Left lung (tissue), 10 donors: Measurements from ENCODE around the gene ATRN. TPM values are rescaled to one million over a fixed set of nuclear protein-coding genes. Genes with fewer than 3 reads are reported as not detected.
"Not testable (repeated sequence)": the region's sequence is repeated elsewhere in the genome, so short reads cannot be mapped to it uniquely, and the experiment has no call there.

Experiments
- ATAC-seq: fragments of 200-7000 bp; cut with Tn5 transposase; one replicate; pipeline ENCODE4 v1.9.1; 2020; ENCODE audit warnings: moderate library complexity
- DNase-seq, 4 donors: peaks; one replicate each; pipeline ENCODE4 v3.0.0-alpha.2; 2013 to 2020
- H3K27ac ChIP-seq, 2 donors: fragments of 200-600 bp; sonication (generic) in 1 of 2; one replicate each; pipeline versions ENCODE4 v1.5.0 to v1.8.0; 2020 to 2021
- H3K27me3 ChIP-seq, 2 donors: fragments of 200-600 bp; sonication (generic) in 1 of 2; one replicate each; pipeline versions ENCODE4 v1.5.0 to v1.8.0; 2020 to 2021
- H3K36me3 ChIP-seq, 2 donors: fragments of 200-600 bp; sonication (generic) in 1 of 2; one replicate each; pipeline versions ENCODE4 v1.5.0 to v1.8.0; 2020 to 2021
- H3K4me1 ChIP-seq, 2 donors: fragments of 200-600 bp; one replicate each; pipeline ENCODE4 v1.8.0; 2021
- H3K4me3 ChIP-seq, 2 donors: fragments of 200-600 bp; sonication (generic) in 1 of 2; one replicate each; pipeline versions ENCODE4 v1.5.0 to v1.8.0; 2020 to 2021; ENCODE audit warnings: mild to moderate bottlenecking in 1 of 2
- H3K9me3 ChIP-seq, 2 donors: fragments of 200-600 bp; sonication (generic) in 1 of 2; one replicate each; pipeline versions ENCODE4 v1.5.0 to v1.8.0; 2020 to 2021
- intact Hi-C, 2 donors: fragments of 100-400 bp; cut with DNase I; formaldehyde crosslinking; loops; one replicate each; pipeline versions ENCODE4 v1.11.2 to v1.14.2; 2022
- polyA plus RNA-seq, 6 donors: library from polyadenylated mRNA; unstranded; fragments of 120-200 nt; gene quantifications; one replicate each; pipeline ENCODE4 v1.2.1, GENCODE V29; 2013; ENCODE audit not compliant: insufficient read length in 6 of 6
- total RNA-seq, 2 donors: library from RNA; stranded (reverse); fragmentation: NEBNext Ultra II Directional; extraction: Animal tissue kit (Norgen Biotek cat#: 25700); gene quantifications; one replicate each; pipeline ENCODE4 v1.2.1, GENCODE V29; 2021
- TF ChIP-seq, protein P1 (sequence below), 2 donors: fragments of 200-600 bp; sonication (generic) in 1 of 2; IDR thresholded peaks; one replicate each; pipeline versions ENCODE4 v1.5.0 to v1.8.0; 2021; ENCODE audit warnings: antibody characterized with exemption in 2 of 2
- donor health status: DM: no; HTN: yes; CAD: no.
- donor health status: DM: no; HTN: no; CAD: no.

ATRN gene
- total and polyA plus RNA-seq, 8 donors, result 28.8 to 39.5 (median 35.6) TPM

DNA sequence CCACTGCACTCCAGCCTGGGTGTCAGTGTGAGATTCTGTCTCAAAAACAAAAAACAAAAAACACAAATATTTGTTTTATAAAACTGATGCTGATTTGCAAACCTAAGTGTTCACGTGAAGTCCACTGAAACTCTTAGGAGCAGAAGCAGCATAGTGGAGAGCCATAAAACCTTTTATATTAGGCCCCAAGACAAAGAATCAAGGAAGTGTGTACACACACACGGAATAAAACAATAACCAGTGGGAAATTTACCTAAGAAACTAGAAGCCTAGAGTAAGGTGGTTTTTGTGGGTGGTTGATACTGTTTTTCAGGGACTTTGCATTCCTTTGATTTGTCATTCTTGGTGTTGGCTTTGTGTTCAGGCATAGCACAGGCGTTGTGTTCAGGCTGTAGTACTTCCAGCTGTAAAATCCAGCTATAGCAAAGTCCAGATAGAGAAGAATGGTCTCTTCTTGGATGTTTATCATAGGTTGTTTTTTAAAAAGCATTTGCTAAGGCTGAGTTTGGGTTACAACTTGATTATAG lies 61.3 kb downstream of the ATRN start:
- DNase-seq, result no peak
- no peak overlapping the region for H3K4me3 ChIP-seq
- no peak for ATAC-seq
- no peak overlapping the region for H3K27ac ChIP-seq
- no peaks in the 10 kb centered on the region for H3K27me3 ChIP-seq
- no peaks in the 10 kb centered on the region for H3K9me3 ChIP-seq
- no peaks in the 10 kb centered on the region for H3K4me1 ChIP-seq
- intact Hi-C loops, result no loop called here
- peaks cover 0 to 8% of the 10 kb centered on the region in 2 donors for H3K36me3 ChIP-seq
- TF ChIP-seq, protein P1, sequence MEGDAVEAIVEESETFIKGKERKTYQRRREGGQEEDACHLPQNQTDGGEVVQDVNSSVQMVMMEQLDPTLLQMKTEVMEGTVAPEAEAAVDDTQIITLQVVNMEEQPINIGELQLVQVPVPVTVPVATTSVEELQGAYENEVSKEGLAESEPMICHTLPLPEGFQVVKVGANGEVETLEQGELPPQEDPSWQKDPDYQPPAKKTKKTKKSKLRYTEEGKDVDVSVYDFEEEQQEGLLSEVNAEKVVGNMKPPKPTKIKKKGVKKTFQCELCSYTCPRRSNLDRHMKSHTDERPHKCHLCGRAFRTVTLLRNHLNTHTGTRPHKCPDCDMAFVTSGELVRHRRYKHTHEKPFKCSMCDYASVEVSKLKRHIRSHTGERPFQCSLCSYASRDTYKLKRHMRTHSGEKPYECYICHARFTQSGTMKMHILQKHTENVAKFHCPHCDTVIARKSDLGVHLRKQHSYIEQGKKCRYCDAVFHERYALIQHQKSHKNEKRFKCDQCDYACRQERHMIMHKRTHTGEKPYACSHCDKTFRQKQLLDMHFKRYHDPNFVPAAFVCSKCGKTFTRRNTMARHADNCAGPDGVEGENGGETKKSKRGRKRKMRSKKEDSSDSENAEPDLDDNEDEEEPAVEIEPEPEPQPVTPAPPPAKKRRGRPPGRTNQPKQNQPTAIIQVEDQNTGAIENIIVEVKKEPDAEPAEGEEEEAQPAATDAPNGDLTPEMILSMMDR (IDR thresholded peaks at IDR 0.05), result no peak

DNA sequence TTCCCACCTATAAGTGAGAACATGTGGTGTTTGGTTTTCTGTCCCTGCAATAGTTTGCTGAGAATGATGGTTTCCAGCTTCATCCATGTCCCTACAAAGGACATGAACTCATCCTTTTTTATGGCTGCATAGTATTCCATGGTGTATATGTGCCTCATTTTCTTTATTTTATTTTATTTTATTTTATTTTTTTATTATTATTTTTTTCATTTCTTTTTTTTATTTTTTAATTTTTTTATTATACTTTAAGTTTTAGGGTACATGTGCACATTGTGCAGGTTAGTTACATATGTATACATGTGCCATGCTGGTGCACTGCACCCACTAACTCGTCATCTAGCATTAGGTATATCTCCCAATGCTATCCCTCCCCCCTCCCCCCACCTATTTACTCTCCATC lies 66.9 kb downstream of the ATRN start:
- H3K27ac ChIP-seq, DNase-seq, ATAC-seq, H3K9me3 ChIP-seq, intact Hi-C loops, H3K4me3 ChIP-seq, H3K4me1 ChIP-seq, H3K27me3 ChIP-seq: not testable (repeated sequence)
- peaks cover 0 to 12% of the 10 kb centered on the region in 2 donors for H3K36me3 ChIP-seq

DNA sequence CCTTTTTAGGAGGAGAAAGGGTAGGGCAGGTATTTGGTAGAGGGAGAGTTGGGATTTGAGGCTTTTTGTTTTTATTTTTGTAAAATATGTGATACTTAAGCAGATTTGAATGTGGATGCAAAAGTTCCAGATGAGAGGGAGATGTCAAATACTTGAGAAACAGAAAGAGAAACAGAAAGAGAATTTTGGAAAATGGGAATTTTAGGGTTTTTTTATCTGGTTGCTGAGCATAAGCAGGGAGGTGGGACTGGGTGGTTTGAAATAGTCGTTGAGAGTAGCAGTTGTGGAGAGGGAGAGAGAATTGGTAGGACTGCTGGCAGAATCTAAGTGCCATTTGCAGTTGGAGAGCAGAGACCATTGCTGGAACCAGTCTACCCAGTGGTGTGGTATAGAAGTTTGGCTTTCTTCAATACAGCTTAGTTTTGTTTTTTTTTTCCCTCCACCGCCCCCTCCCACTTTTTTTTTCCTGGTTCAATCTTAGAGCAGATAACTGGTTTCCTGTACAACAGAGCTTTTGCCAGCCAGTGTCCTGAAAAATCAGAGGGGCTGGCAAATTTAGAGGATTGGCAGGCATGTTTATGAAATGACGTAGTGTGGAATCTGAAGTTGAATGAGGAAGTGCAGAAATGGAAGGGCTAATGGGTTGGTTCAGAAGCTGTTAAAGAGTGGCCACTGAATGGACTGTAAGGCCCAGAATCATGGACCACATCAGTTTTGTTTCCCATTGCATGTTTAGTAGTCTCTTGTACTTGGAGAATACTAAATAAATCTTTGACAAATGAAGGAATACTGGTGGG lies 68.7 kb downstream of the ATRN start:
- Histone ChIP-seq H3K36me3 (peaks cover 0 to 12% of the 10 kb centered on the region in 2 donors), H3K4me1 (peaks cover 0 to 4% of the 10 kb centered on the region in 2 donors), H3K27me3 (no peaks in the 10 kb centered on the region), H3K9me3 (no peaks in the 10 kb centered on the region), H3K27ac (no peak overlapping the region), H3K4me3 (no peak overlapping the region)
- intact Hi-C loops, result no loop called here
- peak; percentile 65 for ATAC-seq
- DNase-seq, result no peak
- TF ChIP-seq, protein P1 (IDR thresholded peaks at IDR 0.05), result no peak

DNA sequence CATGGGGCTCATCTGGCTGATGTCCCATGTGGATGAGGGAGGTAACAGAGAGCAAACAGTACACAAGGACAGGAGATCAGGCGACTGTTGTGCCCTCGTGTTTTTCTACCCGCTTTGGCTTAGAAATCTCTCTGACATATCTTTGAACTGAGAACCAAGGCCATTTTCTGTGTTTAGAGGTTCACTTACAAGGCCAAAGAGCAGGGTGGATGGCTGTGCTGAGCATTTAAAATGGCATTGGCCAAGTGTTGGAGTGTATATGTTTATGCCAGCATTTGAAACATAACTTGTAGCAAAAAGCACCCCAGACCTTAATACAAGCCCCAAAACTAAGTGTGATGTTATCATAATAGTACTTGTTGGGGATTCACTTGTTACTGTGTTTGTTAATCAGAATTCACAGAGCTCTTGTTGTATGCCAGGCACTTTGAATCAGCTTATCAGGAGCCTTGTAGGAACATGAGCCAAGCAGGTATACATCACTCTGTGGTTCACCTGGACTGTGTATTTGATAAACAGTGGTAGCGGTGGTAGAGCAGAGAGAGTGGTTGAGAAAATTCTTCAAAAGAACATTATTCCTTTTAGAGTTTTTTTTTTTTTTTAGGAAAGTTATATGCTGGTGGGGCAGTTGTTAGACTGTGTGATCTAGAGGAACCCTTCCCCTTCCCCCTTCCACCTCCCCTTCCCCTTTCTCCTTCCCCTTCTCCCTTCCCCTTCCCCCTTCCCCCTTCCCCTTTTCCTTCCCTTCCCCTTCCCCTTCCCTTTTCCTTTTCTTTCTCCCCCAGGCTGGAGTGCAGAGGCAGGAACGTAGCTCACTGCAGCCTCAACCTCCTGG lies 71.3 kb downstream of the ATRN start:
- no peak overlapping the region for H3K27ac ChIP-seq
- H3K4me3 ChIP-seq, result no peak overlapping the region
- H3K36me3 ChIP-seq, result peaks cover 0 to 4% of the 10 kb centered on the region in 2 donors
- H3K4me1 ChIP-seq, result peaks cover 0 to 4% of the 10 kb centered on the region in 2 donors
- ATAC-seq (no peak), DNase-seq (no peak)
- H3K9me3 ChIP-seq, result no peaks in the 10 kb centered on the region
- TF ChIP-seq, protein P1 (IDR thresholded peaks at IDR 0.05), result no peak
- no peaks in the 10 kb centered on the region for H3K27me3 ChIP-seq
- intact Hi-C loops, result no loop called here

DNA sequence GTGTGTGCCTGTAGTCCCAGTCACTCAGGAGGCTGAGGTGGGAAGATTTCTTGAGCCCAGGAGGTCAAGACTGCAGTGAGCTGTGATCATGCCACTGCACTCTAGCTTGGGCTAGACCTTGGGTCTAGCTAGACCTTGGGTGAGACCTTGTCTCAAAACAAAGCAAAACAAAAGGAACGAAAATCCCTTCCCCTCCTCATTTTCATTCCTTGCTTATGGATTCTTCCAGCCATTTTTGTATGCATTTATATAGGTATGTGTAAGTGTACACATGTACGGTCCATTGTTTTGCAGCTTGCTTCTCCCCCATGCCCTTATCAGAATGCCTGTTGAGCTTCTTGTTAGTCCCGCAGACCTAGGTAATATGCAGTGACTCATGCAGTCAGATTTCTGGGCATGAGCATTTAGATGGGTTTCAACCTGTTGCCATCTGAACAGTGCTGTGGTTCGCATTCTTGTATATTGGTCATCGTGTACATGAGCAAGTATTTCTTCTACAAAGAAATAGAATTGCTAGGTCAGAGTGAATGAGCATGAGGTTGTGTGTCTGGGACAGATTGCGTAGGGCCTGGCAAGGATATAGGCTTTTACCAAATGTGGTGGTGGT lies 73.2 kb downstream of the ATRN start:
- no peak for DNase-seq
- H3K4me3 ChIP-seq, result no peak overlapping the region
- intact Hi-C loops, result no loop called here
- H3K9me3 ChIP-seq, result no peaks in the 10 kb centered on the region
- TF ChIP-seq, protein P1 (IDR thresholded peaks at IDR 0.05), result no peak
- H3K27me3 ChIP-seq, result no peaks in the 10 kb centered on the region
- H3K4me1 ChIP-seq, result peaks cover 0 to 4% of the 10 kb centered on the region in 2 donors
- H3K27ac ChIP-seq, result no peak overlapping the region
- no peak for ATAC-seq
- H3K36me3 ChIP-seq, result peaks cover 0 to 10% of the 10 kb centered on the region in 2 donors
